Muscle of back (tissue), 11 donors: ENCODE results near the gene VIL1. TPM values are rescaled to one million over a fixed set of nuclear protein-coding genes. Genes with fewer than 3 reads are reported as not detected.
A peak's percentile ranks its signal among the peaks of the same experiment; 100 is the strongest.

Source experiments
- DNase-seq, 3 donors: peaks; one replicate each; pipeline versions ENCODE4 v3.0.0 to v3.0.0-alpha.2; 2013
- polyA plus RNA-seq, 10 donors: library from polyadenylated mRNA; unstranded; fragments of 120-200 nt; gene quantifications; one replicate each; pipeline ENCODE4 v1.2.1, GENCODE V29; 2013; ENCODE audit not compliant: insufficient read length in 10 of 10

Gene VIL1
- polyA plus RNA-seq, 10 donors = 0.04 to 0.39 (median 0.11) TPM; not detected in 2

- DNase-seq = no peak
Measured at GRCh38 chr2:218435003-218435982, 16.4 kb downstream of the VIL1 start.

GRCh38 chr2:218436992-218437391 lies 18.1 kb downstream of the VIL1 start:
- no peak for DNase-seq

- DNase-seq = no peak
Measured at GRCh38 chr2:218437969-218438368, 19.0 kb downstream of the VIL1 start.

GRCh38 chr2:218438596-218438995 lies 19.7 kb downstream of the VIL1 start:
- peak in 1 of 3 donors; percentile 25 for DNase-seq

GRCh38 chr2:218444692-218445357 lies 25.9 kb downstream of the VIL1 start:
- DNase-seq = no peak

- DNase-seq = no peak
Measured at GRCh38 chr2:218445602-218446001, 26.7 kb downstream of the VIL1 start.

- DNase-seq = no peak
Measured at GRCh38 chr2:218446547-218446946, 27.6 kb downstream of the VIL1 start.

- DNase-seq = no peak
Measured at GRCh38 chr2:218447072-218447471, 28.1 kb downstream of the VIL1 start.

- DNase-seq = no peak
Measured at GRCh38 chr2:218448934-218449333, 30.0 kb downstream of the VIL1 start.

- DNase-seq = no peak
Measured at GRCh38 chr2:218452079-218452478, 33.2 kb downstream of the VIL1 start.

- no peak for DNase-seq
Measured at GRCh38 chr2:218456849-218457248, 37.9 kb downstream of the VIL1 start.

- no peak for DNase-seq
Measured at GRCh38 chr2:218458598-218458997, 39.7 kb downstream of the VIL1 start.

- peak; percentile 21 to 59 (median 31) for DNase-seq
Measured at GRCh38 chr2:218465987-218466633, 47.2 kb downstream of the VIL1 start.

GRCh38 chr2:218470448-218470847 lies 51.5 kb downstream of the VIL1 start:
- no peak for DNase-seq

GRCh38 chr2:218471036-218471435 lies 52.1 kb downstream of the VIL1 start:
- no peak for DNase-seq

- DNase-seq = peak in 1 of 3 donors; percentile 5
Measured at GRCh38 chr2:218471982-218472381, 53.1 kb downstream of the VIL1 start.

- no peak for DNase-seq
Measured at GRCh38 chr2:218472988-218473387, 54.1 kb downstream of the VIL1 start.

- no peak for DNase-seq
Measured at GRCh38 chr2:218474527-218474926, 55.6 kb downstream of the VIL1 start.

- peak; percentile 6 to 60 (median 40) for DNase-seq
Measured at GRCh38 chr2:218476676-218477075, 57.8 kb downstream of the VIL1 start.

- no peak for DNase-seq
Measured at GRCh38 chr2:218477247-218477646, 58.3 kb downstream of the VIL1 start.

GRCh38 chr2:218478544-218478943 lies 59.6 kb downstream of the VIL1 start:
- DNase-seq = no peak

GRCh38 chr2:218479595-218479994 lies 60.7 kb downstream of the VIL1 start:
- DNase-seq = no peak
